Measurements from ENCODE around the gene POU3F3. TPM values are rescaled to one million over a fixed set of nuclear protein-coding genes. Genes with fewer than 3 reads are reported as not detected.

The POU3F3 gene
- total RNA-seq, 1 donor from 2014 or later = 266 TPM

DNA sequence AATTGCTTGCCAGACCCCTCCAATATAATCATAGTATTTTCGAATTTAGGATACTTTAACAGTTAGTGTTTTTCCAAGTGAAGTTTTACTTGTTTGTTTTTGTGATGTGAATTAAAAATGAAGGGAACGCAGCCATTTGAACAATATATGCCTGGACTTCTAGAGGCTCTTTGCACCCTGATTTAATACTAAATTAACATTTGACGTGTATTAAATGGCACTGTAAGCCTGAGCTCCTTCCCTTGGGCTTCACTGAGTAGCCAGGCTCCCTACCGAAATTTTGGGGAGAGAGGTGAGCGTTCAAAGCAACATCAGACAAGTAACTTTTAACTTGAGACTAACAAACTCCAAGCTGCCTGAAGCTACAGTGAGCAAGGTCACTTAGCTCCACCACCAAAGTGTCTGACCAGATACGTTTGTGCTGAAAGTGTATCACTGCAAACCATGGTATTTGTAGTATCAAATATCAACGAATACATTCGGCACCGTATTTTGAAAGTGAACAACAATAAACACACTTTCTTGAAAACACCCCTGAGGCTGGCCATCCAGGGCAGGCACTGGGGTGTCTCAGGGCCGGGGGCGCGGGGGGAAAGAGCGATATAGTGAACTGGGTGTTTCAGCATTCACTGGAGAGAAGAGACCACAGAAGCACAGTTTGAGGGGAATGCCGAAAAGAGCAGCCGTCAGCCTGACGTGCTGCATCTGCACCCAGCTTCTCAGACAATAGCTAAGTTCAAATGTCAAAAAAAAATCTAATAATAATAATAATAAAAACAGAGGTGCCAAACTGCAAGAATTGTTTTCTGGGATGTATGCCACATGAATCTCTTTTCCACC, 7.7 kb upstream of the POU3F3 start:
- DNase-seq (ENCODE audit: low spot score in 2 of 2) = peak in 1 of 2 donors; percentile 28
- FAIRE-seq = no peak

DNA sequence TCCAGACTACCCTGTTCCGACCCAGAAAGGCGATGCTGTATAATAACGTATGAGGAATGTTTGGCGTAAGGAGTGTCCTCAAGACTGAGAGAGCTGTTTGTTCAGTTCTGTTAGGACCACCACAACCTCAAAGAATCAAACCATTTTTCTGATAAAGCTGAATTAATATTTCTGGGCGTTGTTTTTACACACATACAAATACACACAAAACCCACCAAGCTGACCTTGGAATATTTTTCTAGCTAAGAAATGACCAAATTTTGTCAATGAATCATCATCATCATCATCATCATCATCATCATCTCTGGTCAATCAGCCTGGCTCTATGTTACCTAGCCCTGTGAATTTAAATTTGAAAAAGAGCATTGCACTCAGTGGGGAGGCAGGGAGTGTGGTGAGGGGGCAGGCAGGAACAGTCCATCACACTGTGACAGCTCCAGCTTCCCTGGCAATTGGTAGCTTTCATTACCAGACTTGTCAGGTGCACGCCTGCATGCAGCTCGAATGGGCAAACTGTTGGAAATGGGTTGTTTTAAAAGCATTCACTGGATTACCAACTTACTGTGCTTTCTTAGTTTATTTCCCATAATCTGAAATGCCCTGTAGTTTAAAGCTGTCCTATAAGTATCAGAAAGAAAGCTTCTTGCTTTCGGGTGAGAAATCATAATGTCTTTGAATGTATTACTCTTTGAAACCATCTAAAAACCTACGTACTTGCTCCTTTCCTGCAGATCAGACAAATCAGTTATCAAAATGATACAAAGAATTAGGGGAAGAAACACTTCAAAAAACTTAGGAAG, 6.9 kb upstream of the POU3F3 start:
- no peak for FAIRE-seq
- DNase-seq (ENCODE audit: low spot score in 2 of 2) = peak in 1 of 2 donors; percentile 27

DNA sequence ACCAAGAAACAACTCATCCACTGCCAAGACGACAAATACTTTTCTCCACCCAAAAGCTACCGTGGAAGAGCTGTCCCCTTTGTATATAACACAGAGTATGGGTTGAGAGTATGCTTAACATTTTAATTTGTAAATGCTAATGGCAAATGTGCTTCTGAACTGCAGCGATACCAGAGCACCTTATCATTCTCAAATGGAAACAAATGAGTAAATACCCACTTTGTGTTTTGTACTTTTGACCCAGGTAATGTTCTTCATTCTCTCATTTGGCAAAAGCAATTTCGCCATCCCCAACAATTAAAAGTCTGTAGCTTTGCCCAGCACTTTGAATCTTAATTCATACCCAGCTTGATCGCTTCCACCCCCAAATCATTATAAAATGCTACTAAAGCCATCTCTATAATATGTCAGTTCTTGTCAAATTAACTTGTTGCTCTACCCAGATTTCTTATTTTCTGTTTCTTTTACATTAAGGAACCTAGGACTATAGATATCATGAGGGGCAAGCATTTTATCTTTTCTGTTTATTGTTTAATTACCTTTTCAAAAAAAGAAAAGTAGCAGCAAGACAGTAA, 6.2 kb upstream of the POU3F3 start:
- DNase-seq (ENCODE audit: low spot score in 2 of 2) (no peak), FAIRE-seq (no peak)

DNA sequence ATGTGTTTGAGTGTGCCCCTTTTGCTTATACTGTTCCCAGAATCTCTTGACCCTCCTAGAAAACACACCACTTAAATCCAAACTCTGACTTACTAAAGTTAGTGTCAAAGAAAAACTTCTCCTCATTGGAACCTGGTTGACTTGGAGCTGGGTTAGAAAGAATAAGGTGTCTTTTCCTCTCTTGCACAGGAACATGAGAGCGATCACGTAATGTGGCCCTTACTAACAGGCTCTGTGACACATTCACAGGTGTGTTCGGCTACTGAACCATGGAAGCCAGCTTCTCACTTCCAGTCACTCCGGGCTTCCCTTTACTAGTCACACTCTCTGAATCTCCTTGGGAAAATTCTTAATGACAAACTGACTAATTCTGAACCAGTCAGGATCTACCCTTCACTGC, 5.4 kb upstream of the POU3F3 start:
- FAIRE-seq = no peak
- no peak for DNase-seq (ENCODE audit: low spot score in 2 of 2)

DNA sequence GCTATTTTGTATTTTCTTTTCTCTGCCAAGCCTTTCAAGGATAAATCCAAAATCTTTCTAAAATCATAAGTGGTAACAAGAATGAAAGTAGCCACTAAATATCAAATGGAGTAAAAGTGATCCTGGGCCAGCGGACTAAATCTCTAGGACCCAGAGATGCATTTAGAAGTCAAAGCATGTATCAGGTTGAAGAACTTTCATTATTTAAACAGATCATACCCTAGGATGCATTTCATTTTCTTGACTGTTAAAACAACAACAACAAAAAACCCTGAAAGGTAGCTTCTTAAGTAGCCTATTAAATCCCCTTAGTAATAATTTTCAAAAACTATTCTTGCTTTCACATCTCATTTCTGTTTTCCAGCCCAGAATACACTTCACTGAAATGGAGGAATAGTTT, 4.8 kb upstream of the POU3F3 start:
- no peak for DNase-seq (ENCODE audit: low spot score in 2 of 2)
- FAIRE-seq = no peak

DNA sequence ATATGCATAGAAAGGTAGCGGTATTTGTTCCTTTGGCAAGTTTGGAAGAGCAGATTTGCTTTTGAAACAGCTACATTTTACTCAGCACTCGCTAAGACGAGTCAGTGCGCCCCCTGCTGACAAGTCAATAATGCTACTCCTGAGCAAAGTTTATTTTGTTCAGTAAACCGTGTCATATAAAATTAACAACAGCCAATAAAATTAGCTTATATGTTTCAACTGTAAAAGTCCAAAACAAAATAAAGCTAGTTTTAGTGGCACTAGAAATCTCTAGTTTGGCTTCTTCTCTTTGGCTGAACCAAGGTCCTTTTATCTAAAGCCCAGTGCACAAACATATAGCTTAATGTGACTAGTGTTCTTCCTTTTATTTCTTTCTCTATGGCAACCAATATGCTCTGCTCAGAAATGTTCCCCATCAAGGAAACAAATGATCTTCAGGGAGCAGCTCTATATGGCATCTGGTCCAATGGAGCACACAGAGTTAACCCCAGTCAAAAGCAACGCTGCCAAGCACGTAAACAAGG, 4.2 kb upstream of the POU3F3 start:
- FAIRE-seq (no peak), DNase-seq (ENCODE audit: low spot score in 2 of 2) (peak in 1 of 2 donors; percentile 58)

DNA sequence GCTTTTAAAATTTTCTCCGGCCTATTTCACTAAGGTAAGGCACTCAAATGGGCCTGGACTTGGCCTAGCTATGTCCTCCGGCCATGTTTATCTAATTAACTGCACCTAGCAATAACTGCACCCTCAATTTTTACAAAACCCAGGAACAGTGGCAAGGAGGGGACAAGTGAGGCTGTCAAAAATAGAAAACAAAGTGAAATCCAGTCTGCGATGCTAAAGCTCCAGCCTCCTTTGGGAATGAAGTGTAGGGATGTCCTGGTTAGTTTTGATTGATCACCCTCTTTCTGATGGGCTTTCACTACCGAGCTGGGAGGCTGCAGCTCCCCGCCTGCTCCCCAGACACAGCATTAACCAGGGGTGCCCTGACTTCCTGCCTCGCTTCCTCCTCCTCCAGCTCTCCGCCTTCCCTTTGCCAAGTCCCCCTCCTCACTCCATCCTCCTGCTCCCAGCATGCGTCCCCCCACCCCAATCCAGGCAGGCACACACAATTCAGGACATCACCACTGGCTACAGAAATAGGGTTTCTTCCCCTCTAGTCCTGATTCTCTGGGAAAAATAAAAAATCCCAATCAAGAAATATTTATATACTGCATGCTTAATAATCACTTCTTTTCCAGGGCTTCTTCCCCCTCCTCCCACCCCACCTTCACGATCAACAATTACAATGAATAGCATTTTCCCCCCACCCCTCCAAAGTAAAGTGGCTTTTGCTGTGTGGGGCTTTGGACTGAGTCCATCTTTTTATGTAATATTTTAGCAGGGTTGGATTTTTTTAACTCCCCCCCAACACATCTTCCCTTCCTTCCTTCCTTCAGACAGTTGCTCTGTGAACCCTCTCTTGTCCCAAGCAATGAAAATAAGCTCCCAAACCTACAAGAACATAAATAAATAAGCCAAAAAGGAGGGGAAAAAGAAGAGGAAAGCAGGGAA, 3.3 kb upstream of the POU3F3 start:
- DNase-seq (ENCODE audit: low spot score in 2 of 2) (no peak), FAIRE-seq (no peak)

DNA sequence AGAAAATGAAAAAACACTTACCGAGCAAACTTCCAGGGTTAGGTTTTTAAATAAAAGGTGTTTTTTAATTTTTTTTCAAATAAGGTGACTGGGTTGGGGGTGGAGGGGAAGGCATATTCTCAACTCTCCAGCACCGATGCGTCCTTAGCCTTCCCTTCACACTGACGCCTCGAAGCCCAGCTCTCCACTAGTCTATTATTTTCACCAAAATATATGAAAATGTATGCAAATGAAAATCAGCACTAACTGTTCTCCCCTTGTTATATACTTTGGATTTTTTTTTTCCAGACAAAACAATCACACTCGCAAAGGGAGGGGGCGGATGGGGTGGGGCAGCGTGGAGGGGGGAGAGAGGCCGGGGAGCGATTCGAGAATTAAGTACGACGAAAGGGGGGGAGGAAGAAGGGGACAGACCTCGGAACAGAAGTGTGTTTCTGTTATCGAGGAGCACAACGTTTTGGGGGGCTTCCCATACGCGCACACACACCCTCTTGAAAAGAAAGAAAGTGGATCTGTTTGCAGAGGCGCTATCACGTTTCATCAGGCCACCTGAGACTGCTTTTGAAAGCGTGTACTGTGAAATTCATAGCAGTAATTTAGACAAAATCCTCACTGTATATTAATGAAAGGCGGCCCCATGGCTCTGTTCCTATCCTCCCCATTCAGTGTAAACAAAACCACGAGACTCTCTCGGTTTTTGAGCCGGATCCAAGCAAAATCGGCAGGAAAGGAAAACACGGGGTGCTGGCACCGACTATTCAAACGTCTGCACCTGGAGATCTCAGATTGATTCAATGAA, 2.4 kb upstream of the POU3F3 start:
- DNase-seq (ENCODE audit: low spot score in 2 of 2) (no peak), FAIRE-seq (no peak)

DNA sequence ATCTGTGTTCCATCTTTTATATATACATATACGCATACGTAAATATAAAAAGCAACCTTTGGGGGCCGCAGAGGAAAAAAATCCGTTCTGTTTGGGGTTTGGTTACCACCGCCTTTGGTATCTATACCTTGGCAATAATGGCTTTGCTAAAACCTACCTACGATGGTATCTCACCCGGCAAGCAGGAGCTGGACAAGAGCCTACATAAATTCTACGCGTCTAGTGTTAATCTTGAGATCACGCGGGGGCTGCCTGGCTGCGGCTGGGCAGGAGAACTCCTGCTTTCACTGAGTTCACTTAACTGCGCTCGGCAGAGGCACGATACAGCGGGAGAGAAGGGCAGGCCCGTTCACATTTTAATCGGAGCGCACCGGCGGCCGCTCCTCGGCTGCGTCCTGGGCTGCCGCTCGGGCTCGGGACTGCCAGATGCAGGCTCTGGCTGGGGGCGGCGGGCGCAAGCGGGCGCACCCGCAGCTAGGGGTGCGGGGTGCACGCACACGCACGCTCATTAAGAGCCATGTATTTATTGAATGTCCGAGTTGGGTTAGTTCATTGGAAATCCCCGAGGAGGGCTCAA, 1.7 kb upstream of the POU3F3 start:
- no peak for FAIRE-seq

DNA sequence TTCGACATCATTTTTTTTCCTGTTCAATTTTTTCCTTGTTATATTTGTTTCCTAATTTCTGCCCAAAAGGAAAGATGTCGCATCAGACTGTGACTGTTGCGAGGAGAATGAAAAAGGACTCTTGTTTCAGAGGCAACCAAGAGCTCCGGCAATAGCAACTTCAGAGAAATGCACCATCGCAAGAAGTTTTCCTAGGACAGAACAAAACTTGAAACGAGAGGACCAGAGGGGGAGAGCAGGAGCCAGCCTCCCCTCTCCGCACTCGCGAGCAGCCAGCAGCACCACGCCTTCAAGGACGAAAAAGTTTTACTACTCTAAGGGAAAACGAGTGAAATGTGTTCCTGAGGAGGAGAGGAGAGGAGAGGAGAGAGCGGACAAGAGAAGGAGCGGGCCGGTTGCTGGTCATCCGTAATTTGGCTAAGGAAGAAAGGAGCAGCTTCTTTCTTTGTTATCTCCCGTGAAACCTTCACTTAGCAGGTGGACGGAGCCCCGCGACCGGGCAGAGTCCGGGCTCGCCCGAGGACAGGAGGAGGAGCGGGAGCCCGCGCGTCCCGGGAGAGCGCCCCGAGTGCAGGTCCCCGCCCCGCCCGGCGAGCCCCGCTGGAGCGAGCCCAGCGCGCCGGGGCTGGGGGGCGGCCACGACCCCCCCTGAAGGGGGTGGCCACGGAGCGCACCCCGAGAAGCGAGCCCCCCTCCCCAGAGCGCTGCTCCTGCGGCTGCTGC, 744 bp downstream of the POU3F3 start:
- FAIRE-seq (no peak), DNase-seq (ENCODE audit: low spot score in 2 of 2) (no peak)

More for the DNA sequence above, 1.7 kb upstream of the POU3F3 start:
- DNase-seq (ENCODE audit: low spot score in 2 of 2) = no peak

DNA sequence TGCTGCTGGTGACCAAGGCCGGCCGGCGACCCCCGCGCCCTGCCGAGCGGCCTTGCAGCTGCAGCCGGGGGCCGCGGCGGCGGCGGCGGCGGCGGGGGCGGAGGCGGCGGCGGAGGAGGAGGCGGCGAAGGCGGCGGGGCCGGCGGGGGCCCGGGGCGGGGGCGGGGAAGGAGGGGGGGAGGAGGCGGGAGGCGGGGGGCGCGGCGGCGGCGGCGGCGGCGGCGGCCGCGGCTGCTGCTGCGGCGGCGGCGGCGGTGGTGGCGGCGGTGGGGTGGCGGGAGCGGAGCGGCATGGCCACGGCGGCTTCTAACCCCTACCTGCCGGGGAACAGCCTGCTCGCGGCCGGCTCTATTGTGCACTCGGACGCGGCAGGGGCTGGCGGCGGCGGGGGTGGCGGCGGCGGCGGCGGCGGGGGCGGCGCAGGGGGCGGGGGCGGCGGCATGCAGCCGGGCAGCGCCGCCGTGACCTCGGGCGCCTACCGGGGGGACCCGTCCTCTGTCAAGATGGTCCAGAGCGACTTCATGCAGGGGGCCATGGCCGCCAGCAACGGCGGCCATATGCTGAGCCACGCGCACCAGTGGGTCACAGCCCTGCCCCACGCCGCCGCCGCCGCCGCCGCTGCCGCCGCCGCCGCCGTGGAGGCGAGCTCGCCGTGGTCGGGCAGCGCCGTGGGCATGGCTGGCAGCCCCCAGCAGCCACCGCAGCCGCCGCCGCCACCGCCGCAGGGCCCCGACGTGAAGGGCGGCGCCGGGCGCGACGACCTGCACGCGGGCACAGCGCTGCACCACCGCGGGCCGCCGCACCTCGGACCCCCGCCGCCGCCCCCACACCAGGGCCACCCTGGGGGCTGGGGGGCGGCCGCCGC, 1.5 kb downstream of the POU3F3 start:
- FAIRE-seq = no peak
- no peak for DNase-seq (ENCODE audit: low spot score in 2 of 2)

DNA sequence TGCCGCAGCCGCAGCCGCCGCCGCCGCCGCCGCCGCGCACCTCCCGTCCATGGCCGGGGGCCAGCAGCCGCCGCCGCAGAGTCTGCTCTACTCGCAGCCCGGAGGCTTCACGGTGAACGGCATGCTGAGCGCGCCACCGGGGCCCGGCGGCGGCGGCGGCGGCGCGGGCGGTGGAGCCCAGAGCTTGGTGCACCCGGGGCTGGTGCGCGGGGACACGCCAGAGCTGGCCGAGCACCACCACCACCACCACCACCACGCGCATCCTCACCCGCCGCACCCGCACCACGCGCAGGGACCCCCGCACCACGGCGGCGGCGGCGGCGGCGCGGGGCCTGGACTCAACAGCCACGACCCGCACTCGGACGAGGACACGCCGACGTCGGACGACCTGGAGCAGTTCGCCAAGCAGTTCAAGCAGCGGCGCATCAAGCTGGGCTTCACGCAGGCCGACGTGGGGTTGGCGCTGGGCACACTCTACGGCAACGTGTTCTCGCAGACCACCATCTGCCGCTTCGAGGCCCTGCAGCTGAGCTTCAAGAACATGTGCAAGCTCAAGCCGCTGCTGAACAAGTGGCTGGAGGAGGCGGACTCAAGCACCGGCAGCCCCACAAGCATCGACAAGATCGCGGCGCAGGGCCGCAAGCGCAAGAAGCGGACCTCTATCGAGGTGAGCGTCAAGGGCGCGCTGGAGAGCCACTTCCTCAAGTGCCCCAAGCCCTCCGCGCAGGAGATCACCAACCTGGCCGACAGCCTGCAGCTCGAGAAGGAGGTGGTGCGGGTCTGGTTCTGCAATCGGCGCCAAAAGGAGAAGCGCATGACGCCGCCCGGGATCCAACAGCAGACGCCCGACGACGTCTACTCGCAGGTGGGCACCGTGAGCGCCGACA, 2.4 kb downstream of the POU3F3 start:
- DNase-seq (ENCODE audit: low spot score in 2 of 2) (no peak), FAIRE-seq (no peak)

DNA sequence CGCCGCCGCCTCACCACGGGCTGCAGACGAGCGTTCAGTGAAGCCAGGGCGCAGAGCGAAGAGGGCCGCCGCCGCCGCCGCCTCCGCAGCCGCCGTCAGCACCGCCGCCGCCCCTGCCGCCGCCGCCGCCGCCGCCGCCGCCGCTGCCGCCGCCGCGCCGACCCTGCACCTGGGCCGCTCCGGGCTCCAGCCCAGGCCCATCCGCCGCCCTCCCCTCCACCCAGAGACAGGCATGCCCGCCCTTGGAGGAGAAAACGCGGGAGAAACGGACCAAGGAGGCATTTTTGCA, 3.0 kb downstream of the POU3F3 start:
- FAIRE-seq (no peak), DNase-seq (ENCODE audit: low spot score in 2 of 2) (peak in 1 of 2 donors; percentile 20)

DNA sequence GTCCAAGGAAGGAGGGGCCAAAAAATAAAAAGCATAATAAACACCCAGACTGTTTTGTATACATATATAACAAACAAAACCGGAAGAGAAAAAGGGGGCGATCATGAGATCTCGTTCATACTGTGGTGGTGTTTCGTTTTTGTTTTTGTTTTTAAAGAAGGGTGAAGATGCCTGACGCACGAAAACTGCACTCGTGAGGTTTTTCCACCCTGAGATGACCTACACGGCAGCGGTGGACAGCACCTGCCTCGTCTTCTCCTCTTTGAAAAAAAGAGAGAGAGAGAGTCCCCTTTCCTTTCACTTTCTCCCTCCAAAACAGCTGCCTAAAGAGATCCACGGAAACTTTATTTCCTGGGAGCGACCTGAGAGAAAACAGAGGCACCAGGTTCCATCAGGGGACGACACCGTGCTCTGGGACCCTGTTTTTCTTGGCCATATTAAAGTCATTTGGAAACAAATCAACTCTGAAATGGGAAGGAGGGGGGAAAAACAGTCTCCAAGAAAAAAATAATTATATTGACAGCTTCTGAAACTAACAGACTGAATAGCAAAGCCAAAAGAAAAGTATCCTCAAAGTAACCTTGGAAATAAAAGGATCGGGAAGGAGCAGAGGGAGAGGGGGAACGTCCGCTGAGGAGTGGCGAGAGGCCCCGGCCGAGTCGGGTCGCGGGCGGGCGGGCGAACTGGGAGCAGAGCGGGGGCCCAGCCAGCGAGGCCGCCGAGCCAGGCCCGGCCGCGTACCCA, 3.5 kb downstream of the POU3F3 start:
- DNase-seq (ENCODE audit: low spot score in 2 of 2) (peak in 1 of 2 donors; percentile 51), FAIRE-seq (no peak)
